Transverse colon (tissue), 4 donors: ENCODE results near the gene EFEMP1. TPM values are rescaled to one million over a fixed set of nuclear protein-coding genes. Genes with fewer than 3 reads are reported as not detected.

Source experiments
- DNase-seq: peaks from one replicate; pipeline ENCODE4 v3.0.0-alpha.2; 2019
- H3K27ac ChIP-seq, 4 donors: fragments of 200-600 bp; sonication (generic); 2 replicates each; pipeline ENCODE4 v1.5.1; 2016 to 2018; ENCODE audit warnings: inconsistent platforms in 4 of 4
- H3K27me3 ChIP-seq: fragments of 200-600 bp; sonication (generic); 2 replicates; pipeline ENCODE4 v1.5.1; 2017; ENCODE audit warnings: inconsistent platforms
- H3K36me3 ChIP-seq, 4 donors: fragments of 200-600 bp; sonication (generic); 2 replicates each; pipeline ENCODE4 v1.5.1; 2017 to 2019; ENCODE audit warnings: inconsistent platforms in 4 of 4
- H3K4me1 ChIP-seq, 4 donors: fragments of 200-600 bp; sonication (generic); 2 replicates each; pipeline ENCODE4 v1.5.1; 2017 to 2020; ENCODE audit warnings: inconsistent platforms in 4 of 4
- H3K4me3 ChIP-seq, 4 donors: fragments of 200-600 bp; sonication (generic); 1 replicate in 1 of 4; 2 replicates in 3 of 4; pipeline versions ENCODE4 v1.5.1 to v1.6.1; 2017 to 2019; ENCODE audit warnings: inconsistent platforms in 4 of 4
- H3K9me3 ChIP-seq, 2 donors: fragments of 200-600 bp; sonication (generic); 2 replicates each; pipeline ENCODE4 v1.5.1; 2017 to 2019; ENCODE audit warnings: inconsistent platforms in 2 of 2
- EP300 ChIP-seq: sonication (generic); formaldehyde crosslinking; IDR thresholded peaks from one replicate; pipeline ENCODE4 v1.6.1; 2017; ENCODE audit warnings: antibody characterized with exemption, low read depth
- POLR2A ChIP-seq: fragments of 450-650 bp; IDR thresholded peaks from one replicate; pipeline ENCODE4 v1.6.1; 2016; ENCODE audit warnings: antibody characterized with exemption, mild to moderate bottlenecking, moderate library complexity
- POLR2AphosphoS5 ChIP-seq, 3 donors: sonication (generic); formaldehyde crosslinking; IDR thresholded peaks; one replicate each; pipeline ENCODE4 v1.6.1; 2016; ENCODE audit warnings: antibody characterized with exemption in 3 of 3
- whole genome bisulfite sequencing, 2 donors: methylation state at CpG; one replicate each; pipeline ENCODE4 v1.1.5; 2018; ENCODE audit warnings: low coverage in 1 of 2; 5-methylcytosine and 5-hydroxymethylcytosine counted together
- in situ Hi-C, 4 donors: fragments of 200-750 bp; cut with MboI; loops; one replicate each; pipeline versions ENCODE4 v1.15.0 to v1.15.1; 2017; ENCODE audit warnings: low sequenced_read_pairs in 3 of 4, low pct_ligation_motif_present in 1 of 4, low pct_unique_long_range_greater_than_20kb in 1 of 4
- intact Hi-C: fragments of 100-400 bp; cut with DNase I; formaldehyde crosslinking; loops from one replicate; pipeline ENCODE4 v1.15.1; 2023; ENCODE audit warnings: low total_unique reads
- total RNA-seq, 4 donors: library from RNA; depleted of rRNA; stranded (reverse); fragments of >200 nt; gene quantifications; one replicate each; pipeline ENCODE4 v1.1.0, GENCODE V29; 2016
- TF ChIP-seq, protein P1 (sequence below), 5 experiments: fragments of 200-600 bp in 3 of 5; fragments of 450-650 bp in 2 of 5; sonication (generic) in 3 of 5; IDR thresholded peaks; 1 replicate in 2 of 5; 2 replicates in 3 of 5; pipeline ENCODE4 v1.5.1; 2016 to 2017; ENCODE audit warnings: antibody characterized with exemption in 5 of 5, inconsistent platforms in 3 of 5, mild to moderate bottlenecking in 2 of 5, moderate library complexity in 1 of 5

EFEMP1 gene
- total RNA-seq, 4 donors from 2014 or later = 12.0 to 34.8 (median 26.5) TPM

DNA sequence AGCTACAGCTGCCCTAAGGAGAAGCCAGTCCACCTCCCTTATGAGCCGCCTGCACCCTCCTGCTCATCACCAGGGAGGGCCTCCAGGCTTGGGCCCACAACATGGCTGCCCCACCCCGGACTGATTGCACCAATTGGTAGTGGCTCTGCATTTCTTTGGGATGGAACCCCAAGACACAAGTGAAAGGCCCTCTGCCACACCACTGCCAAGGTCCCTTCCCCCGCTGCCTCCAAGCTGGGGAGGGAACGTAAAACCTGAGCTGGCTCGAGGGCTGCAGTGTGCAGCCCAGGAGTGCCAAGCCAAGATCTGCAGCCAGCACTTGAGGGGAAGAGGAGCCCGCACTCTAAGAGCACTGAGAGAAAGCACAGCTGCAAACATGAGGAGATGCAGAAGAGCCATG, 97.3 kb downstream of the EFEMP1 start:
- intact Hi-C loops = no loop called here
- WGBS, 2 donors = 93% methylated on average over 6 of the region's 6 CpGs; no CpG with 5 or more reads in 1 of the 2 donors

DNA sequence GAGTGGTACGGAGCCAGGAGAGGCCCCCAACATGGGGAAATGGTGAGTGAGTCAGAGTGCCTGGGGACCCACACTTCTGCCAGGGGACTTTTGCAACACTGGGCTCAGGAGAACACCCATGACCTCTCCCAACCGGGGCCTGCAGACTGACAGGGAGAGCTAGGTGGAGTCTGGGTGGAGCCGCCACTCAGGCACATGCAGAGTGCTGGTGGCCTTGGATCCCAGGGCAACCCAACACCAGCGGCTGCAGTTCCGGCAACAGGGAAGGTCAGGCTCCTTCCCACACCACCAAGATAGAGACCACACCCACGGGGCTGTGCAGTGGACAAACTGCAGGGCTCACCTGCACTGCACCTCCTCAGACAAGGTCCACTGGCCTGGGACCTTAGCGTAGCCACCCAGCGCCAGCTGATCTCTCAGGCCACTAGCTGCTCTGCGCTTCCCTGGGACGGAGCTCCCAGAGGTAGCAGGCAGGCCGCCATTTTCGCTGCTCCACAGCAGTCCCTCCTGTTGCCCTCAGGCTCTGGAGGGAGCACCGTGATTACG, 99.0 kb downstream of the EFEMP1 start:
- Histone ChIP-seq H3K27me3 (no peaks in the 10 kb centered on the region), H3K9me3 (no peaks in the 10 kb centered on the region), H3K27ac (no peak overlapping the region), H3K36me3 (no peaks in the 10 kb centered on the region), H3K4me1 (no peaks in the 10 kb centered on the region), H3K4me3 (no peak overlapping the region)
- intact Hi-C loops (no loop called here), in situ Hi-C loops (no loop called here)
- no peak for DNase-seq
- WGBS, 2 donors = 94% methylated on average over 14 of the region's 14 CpGs; no CpG with 5 or more reads in 1 of the 2 donors
- TF ChIP-seq POLR2AphosphoS5 (IDR thresholded peaks at IDR 0.05) (no peak), POLR2A (no peak), EP300 (no peak)
- TF ChIP-seq, protein P1, sequence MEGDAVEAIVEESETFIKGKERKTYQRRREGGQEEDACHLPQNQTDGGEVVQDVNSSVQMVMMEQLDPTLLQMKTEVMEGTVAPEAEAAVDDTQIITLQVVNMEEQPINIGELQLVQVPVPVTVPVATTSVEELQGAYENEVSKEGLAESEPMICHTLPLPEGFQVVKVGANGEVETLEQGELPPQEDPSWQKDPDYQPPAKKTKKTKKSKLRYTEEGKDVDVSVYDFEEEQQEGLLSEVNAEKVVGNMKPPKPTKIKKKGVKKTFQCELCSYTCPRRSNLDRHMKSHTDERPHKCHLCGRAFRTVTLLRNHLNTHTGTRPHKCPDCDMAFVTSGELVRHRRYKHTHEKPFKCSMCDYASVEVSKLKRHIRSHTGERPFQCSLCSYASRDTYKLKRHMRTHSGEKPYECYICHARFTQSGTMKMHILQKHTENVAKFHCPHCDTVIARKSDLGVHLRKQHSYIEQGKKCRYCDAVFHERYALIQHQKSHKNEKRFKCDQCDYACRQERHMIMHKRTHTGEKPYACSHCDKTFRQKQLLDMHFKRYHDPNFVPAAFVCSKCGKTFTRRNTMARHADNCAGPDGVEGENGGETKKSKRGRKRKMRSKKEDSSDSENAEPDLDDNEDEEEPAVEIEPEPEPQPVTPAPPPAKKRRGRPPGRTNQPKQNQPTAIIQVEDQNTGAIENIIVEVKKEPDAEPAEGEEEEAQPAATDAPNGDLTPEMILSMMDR (IDR thresholded peaks at IDR 0.05) = no peak

More for the DNA sequence above, 97.3 kb downstream of the EFEMP1 start:
- TF ChIP-seq POLR2AphosphoS5 (IDR thresholded peaks at IDR 0.05) = no peak
- no peak overlapping the region for H3K4me3 ChIP-seq
- in situ Hi-C loops = no loop called here
- no peaks in the 10 kb centered on the region for H3K4me1 ChIP-seq
- DNase-seq = no peak
- no peaks in the 10 kb centered on the region for H3K36me3 ChIP-seq
- H3K27me3 ChIP-seq = no peaks in the 10 kb centered on the region
- no peak overlapping the region for H3K27ac ChIP-seq
- no peaks in the 10 kb centered on the region for H3K9me3 ChIP-seq

Other genes with a start within 250 kb of the EFEMP1 start
- 10 to 100 TPM in 2 of 4 donors, 1 to 10 TPM in 2; 2.2 to 14.9 (median 9.1) TPM for gene PNPT1, start 229.9 kb downstream of the EFEMP1 start, total RNA-seq